ENCODE results near the gene VAV1.

Gene VAV1

DNA sequence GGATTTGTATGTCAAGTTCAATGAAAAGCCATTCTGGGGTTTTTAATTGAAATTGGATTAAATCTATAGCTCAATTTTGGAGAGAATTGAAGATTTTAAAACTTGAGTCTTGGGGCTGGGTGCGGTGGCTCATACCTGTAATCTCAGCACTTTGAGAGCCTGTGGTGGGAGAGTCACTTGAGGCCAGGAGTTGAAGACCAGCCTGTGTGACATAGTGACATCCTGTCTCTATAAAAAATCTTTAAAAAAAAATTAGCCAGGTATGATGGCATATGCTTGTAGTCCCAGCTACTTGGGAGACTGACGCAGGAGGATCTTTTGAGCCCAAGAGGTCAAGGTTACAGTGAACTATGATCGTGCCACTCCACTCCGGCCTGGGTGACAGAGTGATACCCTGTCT is 41.2 kb downstream of the VAV1 start:
- peaks cover 0 to under 1% (median 0%) of the 10 kb centered on the region in 5 experiments for H3K9me3 ChIP-seq (ENCODE audit: control extremely low read depth in 1 of 5, control insufficient read depth in 4 of 5, insufficient read depth in 2 of 5, low read depth in 1 of 5, low read length in 4 of 5)
- 100% methylated on average over 1 of the region's 4 CpGs for WGBS (ENCODE audit: insufficient coverage)
- H3K4me1 ChIP-seq (ENCODE audit: control extremely low read depth in 1 of 4, control insufficient read depth in 4 of 4, insufficient read depth in 4 of 4, low read length in 3 of 4) = peaks cover 0 to 3% (median 0%) of the 10 kb centered on the region in 4 experiments
- ChIA-PET CTCF (interaction anchor here (1.0 to 6.2 kb wide), 4 partner anchors 11 to 310 kb away, joined by 3 to 62 read pairs (median 5); partner anchors contain the start of gene VAV1), POLR2A (interaction anchor here (1.0 kb wide), 1 partner anchor 11 kb away, joined by 3 read pairs; no protein-coding TSS in a partner anchor)
- no peak for DNase-seq
- H3K36me3 ChIP-seq (ENCODE audit: control insufficient read depth in 4 of 4, insufficient read depth in 4 of 4, low read length in 3 of 4) = peaks cover 0 to 24% (median 19%) of the 10 kb centered on the region in 4 experiments
- H3K4me3 ChIP-seq (ENCODE audit: control insufficient read depth in 1 of 7, extremely low read depth in 1 of 7, insufficient read depth in 4 of 7, low read depth in 2 of 7, low read length in 6 of 7) = no peak overlapping the region
- H3K27ac ChIP-seq (ENCODE audit: insufficient read depth in 1 of 2, low read depth in 1 of 2, low read length in 2 of 2, poor library complexity in 1 of 2, severe bottlenecking in 2 of 2) = no peak overlapping the region
- no peaks in the 10 kb centered on the region for H3K27me3 ChIP-seq (replicated peaks in 2 of 5; ENCODE audit: control insufficient read depth in 4 of 5, insufficient read depth in 5 of 5, low read length in 4 of 5)

DNA sequence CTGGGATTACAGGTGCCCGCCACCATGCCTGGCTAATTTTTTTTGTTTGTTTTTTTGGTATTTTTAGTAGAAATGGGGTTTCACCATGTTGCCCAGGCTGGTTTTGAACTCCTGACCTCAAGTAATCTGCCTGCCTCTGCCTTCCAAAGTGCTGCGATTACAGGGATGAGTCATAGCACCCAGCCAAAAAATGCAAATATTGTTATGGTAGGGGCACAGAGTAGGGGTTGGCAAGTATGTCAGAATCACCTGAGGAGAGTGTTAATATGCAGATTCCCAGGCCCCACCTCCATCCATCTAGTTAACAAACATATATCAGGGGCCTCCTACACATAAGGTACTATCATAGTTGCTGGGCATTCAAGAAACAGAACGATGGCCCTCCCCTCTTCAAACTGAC is 44.7 kb downstream of the VAV1 start:
- H3K9me3 ChIP-seq (ENCODE audit: control extremely low read depth in 1 of 5, control insufficient read depth in 4 of 5, insufficient read depth in 2 of 5, low read depth in 1 of 5, low read length in 4 of 5) = peaks cover 0 to 10% (median 7%) of the 10 kb centered on the region in 5 experiments
- H3K36me3 ChIP-seq (ENCODE audit: control insufficient read depth in 4 of 4, insufficient read depth in 4 of 4, low read length in 3 of 4) = peaks cover 8 to 43% (median 32%) of the 10 kb centered on the region in 4 experiments
- WGBS (ENCODE audit: insufficient coverage) = no CpG with 5 or more reads among the region's 3 CpGs
- H3K4me1 ChIP-seq (ENCODE audit: control extremely low read depth in 1 of 4, control insufficient read depth in 4 of 4, insufficient read depth in 4 of 4, low read length in 3 of 4) = peaks cover 0 to 3% (median 0%) of the 10 kb centered on the region in 4 experiments
- POLR2A ChIA-PET = no interaction called here
- no peak for DNase-seq
- no peaks in the 10 kb centered on the region for H3K27me3 ChIP-seq (replicated peaks in 2 of 5; ENCODE audit: control insufficient read depth in 4 of 5, insufficient read depth in 5 of 5, low read length in 4 of 5)
- CTCF ChIA-PET = interaction anchor here (1.5 to 2.7 kb wide), 2 partner anchors 10 to 47 kb away, joined by 3 to 15 read pairs; no protein-coding TSS in a partner anchor
- no peak overlapping the region for H3K4me3 ChIP-seq (ENCODE audit: control insufficient read depth in 1 of 7, extremely low read depth in 1 of 7, insufficient read depth in 4 of 7, low read depth in 2 of 7, low read length in 6 of 7)
- no peak overlapping the region for H3K27ac ChIP-seq (ENCODE audit: insufficient read depth in 1 of 2, low read depth in 1 of 2, low read length in 2 of 2, poor library complexity in 1 of 2, severe bottlenecking in 2 of 2)

DNA sequence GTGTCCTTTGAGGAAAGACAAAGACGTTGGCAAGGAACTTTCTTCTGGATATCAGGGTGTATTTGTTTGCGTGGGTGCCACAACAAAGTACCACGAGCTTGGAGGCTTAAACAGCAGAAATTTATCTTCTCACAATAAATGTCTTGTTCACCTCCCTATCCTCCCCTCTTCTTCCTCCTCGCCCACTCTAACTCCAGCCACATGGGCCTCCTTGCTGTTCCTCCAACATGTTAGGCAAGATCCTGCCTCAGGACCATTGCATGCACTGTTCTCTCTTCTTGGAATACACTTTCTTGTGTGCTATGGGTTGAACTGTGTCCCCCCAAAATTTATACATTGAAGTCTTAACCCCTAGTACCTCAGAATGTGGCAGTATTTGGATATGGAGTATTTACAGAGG is 45.7 kb downstream of the VAV1 start:
- WGBS (ENCODE audit: insufficient coverage) = 100% methylated on average over 2 of the region's 4 CpGs
- ChIA-PET POLR2A (no interaction called here), CTCF (no interaction called here)
- H3K27me3 ChIP-seq (replicated peaks in 2 of 5; ENCODE audit: control insufficient read depth in 4 of 5, insufficient read depth in 5 of 5, low read length in 4 of 5) = no peaks in the 10 kb centered on the region
- H3K36me3 ChIP-seq (ENCODE audit: control insufficient read depth in 4 of 4, insufficient read depth in 4 of 4, low read length in 3 of 4) = peaks cover 8 to 46% (median 33%) of the 10 kb centered on the region in 4 experiments
- no peak overlapping the region for H3K4me3 ChIP-seq (ENCODE audit: control insufficient read depth in 1 of 7, extremely low read depth in 1 of 7, insufficient read depth in 4 of 7, low read depth in 2 of 7, low read length in 6 of 7)
- H3K4me1 ChIP-seq (ENCODE audit: control extremely low read depth in 1 of 4, control insufficient read depth in 4 of 4, insufficient read depth in 4 of 4, low read length in 3 of 4) = peaks cover 0 to 3% (median 0%) of the 10 kb centered on the region in 4 experiments
- H3K27ac ChIP-seq (ENCODE audit: insufficient read depth in 1 of 2, low read depth in 1 of 2, low read length in 2 of 2, poor library complexity in 1 of 2, severe bottlenecking in 2 of 2) = no peak overlapping the region
- peaks cover 0 to 10% (median 7%) of the 10 kb centered on the region in 5 experiments for H3K9me3 ChIP-seq (ENCODE audit: control extremely low read depth in 1 of 5, control insufficient read depth in 4 of 5, insufficient read depth in 2 of 5, low read depth in 1 of 5, low read length in 4 of 5)
- no peak for DNase-seq

DNA sequence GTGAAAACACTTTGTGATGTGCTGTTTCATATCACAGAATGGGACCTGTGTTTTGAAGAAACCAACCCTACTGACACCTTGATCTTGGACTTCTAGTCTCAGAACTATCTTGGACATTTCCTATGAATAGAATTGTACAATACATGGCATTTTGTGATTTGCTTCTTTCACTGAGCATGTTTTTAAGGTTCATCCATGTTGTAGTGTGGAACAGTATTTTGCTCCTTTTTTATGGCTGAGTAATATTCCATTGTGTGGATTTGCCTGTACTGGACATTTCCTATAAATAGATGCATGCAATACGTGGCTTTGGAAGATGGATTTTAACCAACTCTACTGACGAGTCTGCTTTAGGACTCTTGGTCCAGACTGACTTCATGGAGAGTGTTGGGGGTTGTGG is 46.8 kb downstream of the VAV1 start:
- Histone ChIP-seq H3K4me3 (ENCODE audit: control insufficient read depth in 1 of 7, extremely low read depth in 1 of 7, insufficient read depth in 4 of 7, low read depth in 2 of 7, low read length in 6 of 7) (no peak overlapping the region), H3K9me3 (ENCODE audit: control extremely low read depth in 1 of 5, control insufficient read depth in 4 of 5, insufficient read depth in 2 of 5, low read depth in 1 of 5, low read length in 4 of 5) (peaks cover 0 to 10% (median 7%) of the 10 kb centered on the region in 5 experiments), H3K36me3 (ENCODE audit: control insufficient read depth in 4 of 4, insufficient read depth in 4 of 4, low read length in 3 of 4) (peaks cover 10 to 54% (median 39%) of the 10 kb centered on the region in 4 experiments), H3K27ac (ENCODE audit: insufficient read depth in 1 of 2, low read depth in 1 of 2, low read length in 2 of 2, poor library complexity in 1 of 2, severe bottlenecking in 2 of 2) (no peak overlapping the region), H3K4me1 (ENCODE audit: control extremely low read depth in 1 of 4, control insufficient read depth in 4 of 4, insufficient read depth in 4 of 4, low read length in 3 of 4) (peaks cover 0 to under 1% (median 0%) of the 10 kb centered on the region in 4 experiments), H3K27me3 (replicated peaks in 2 of 5; ENCODE audit: control insufficient read depth in 4 of 5, insufficient read depth in 5 of 5, low read length in 4 of 5) (no peaks in the 10 kb centered on the region)
- DNase-seq = no peak
- CTCF ChIA-PET = no interaction called here
- POLR2A ChIA-PET = no interaction called here
- WGBS (ENCODE audit: insufficient coverage) = 100% methylated on average over 2 of the region's 2 CpGs

DNA sequence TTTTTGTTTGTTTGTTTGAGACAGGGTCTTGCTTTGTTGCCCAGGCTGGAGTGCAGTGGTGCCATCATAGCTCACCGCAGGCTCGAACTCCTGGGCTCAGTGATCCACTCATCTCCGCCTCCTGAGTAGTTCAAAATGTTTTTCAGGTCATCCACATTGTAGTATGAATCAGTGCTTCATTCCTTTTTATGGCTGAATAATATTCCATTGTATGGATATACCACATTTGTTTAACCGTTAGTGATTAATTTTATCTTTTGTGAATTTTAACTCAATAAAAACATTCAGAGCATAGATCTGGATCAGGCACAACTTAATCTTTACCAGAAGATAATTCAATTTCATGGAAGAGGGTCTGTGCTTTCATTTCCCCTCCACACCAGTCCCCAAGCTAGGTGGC is 47.7 kb downstream of the VAV1 start:
- ChIA-PET POLR2A (no interaction called here), CTCF (interaction anchor here (1.1 kb wide), 1 partner anchor 12 kb away, joined by 3 read pairs; no protein-coding TSS in a partner anchor)
- H3K36me3 ChIP-seq (ENCODE audit: control insufficient read depth in 4 of 4, insufficient read depth in 4 of 4, low read length in 3 of 4) = peaks cover 11 to 62% (median 46%) of the 10 kb centered on the region in 4 experiments
- no peak for DNase-seq
- H3K4me3 ChIP-seq (ENCODE audit: control insufficient read depth in 1 of 7, extremely low read depth in 1 of 7, insufficient read depth in 4 of 7, low read depth in 2 of 7, low read length in 6 of 7) = no peak overlapping the region
- H3K27me3 ChIP-seq (replicated peaks in 2 of 5; ENCODE audit: control insufficient read depth in 4 of 5, insufficient read depth in 5 of 5, low read length in 4 of 5) = no peaks in the 10 kb centered on the region
- peaks cover 0 to 10% (median 7%) of the 10 kb centered on the region in 5 experiments for H3K9me3 ChIP-seq (ENCODE audit: control extremely low read depth in 1 of 5, control insufficient read depth in 4 of 5, insufficient read depth in 2 of 5, low read depth in 1 of 5, low read length in 4 of 5)
- WGBS (ENCODE audit: insufficient coverage) = 87% methylated on average over 3 of the region's 4 CpGs
- no peak overlapping the region for H3K27ac ChIP-seq (ENCODE audit: insufficient read depth in 1 of 2, low read depth in 1 of 2, low read length in 2 of 2, poor library complexity in 1 of 2, severe bottlenecking in 2 of 2)
- H3K4me1 ChIP-seq (ENCODE audit: control extremely low read depth in 1 of 4, control insufficient read depth in 4 of 4, insufficient read depth in 4 of 4, low read length in 3 of 4) = no peaks in the 10 kb centered on the region

DNA sequence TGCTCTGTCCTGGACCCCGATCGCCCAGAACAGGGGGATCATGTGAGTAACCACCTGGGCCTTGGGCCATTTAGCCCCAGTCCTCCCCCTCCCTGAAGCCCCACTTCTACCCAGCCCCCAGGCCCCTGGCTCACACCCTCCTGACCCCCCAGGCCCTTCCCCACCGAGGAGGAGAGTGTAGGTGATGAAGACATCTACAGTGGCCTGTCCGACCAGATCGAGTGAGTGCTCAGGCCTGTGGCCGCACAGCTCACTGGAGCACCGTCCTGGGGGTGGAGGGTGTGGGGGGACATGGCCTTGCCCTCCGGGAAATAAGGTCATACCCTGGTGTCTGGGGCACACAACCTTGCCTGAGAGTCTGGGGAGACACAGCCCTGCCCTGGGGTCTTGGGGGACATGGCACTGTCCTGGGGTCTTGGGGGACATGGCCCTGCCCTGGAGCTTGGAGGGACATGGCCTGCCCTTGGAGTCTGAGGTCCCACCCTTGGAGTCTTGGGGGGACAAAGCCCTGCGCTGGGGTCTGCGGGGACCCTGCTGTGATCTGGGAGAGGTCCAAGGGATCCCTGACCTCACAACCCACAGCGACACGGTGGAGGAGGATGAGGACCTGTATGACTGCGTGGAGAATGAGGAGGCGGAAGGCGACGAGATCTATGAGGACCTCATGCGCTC is 49.3 kb downstream of the VAV1 start:
- ChIA-PET POLR2A (interaction anchor here (0.7 kb wide), 1 partner anchor 10 kb away, joined by 3 read pairs; no protein-coding TSS in a partner anchor), CTCF (no interaction called here)
- peaks cover 18 to 62% (median 50%) of the 10 kb centered on the region in 4 experiments for H3K36me3 ChIP-seq (ENCODE audit: control insufficient read depth in 4 of 4, insufficient read depth in 4 of 4, low read length in 3 of 4)
- H3K27me3 ChIP-seq (replicated peaks in 2 of 5; ENCODE audit: control insufficient read depth in 4 of 5, insufficient read depth in 5 of 5, low read length in 4 of 5) = no peaks in the 10 kb centered on the region
- 95% methylated on average over 13 of the region's 17 CpGs for WGBS (ENCODE audit: insufficient coverage)
- H3K4me3 ChIP-seq (ENCODE audit: control insufficient read depth in 1 of 7, extremely low read depth in 1 of 7, insufficient read depth in 4 of 7, low read depth in 2 of 7, low read length in 6 of 7) = no peak overlapping the region
- peaks cover 0 to 10% (median 7%) of the 10 kb centered on the region in 5 experiments for H3K9me3 ChIP-seq (ENCODE audit: control extremely low read depth in 1 of 5, control insufficient read depth in 4 of 5, insufficient read depth in 2 of 5, low read depth in 1 of 5, low read length in 4 of 5)
- H3K4me1 ChIP-seq (ENCODE audit: control extremely low read depth in 1 of 4, control insufficient read depth in 4 of 4, insufficient read depth in 4 of 4, low read length in 3 of 4) = no peaks in the 10 kb centered on the region
- no peak overlapping the region for H3K27ac ChIP-seq (ENCODE audit: insufficient read depth in 1 of 2, low read depth in 1 of 2, low read length in 2 of 2, poor library complexity in 1 of 2, severe bottlenecking in 2 of 2)
- DNase-seq = no peak

DNA sequence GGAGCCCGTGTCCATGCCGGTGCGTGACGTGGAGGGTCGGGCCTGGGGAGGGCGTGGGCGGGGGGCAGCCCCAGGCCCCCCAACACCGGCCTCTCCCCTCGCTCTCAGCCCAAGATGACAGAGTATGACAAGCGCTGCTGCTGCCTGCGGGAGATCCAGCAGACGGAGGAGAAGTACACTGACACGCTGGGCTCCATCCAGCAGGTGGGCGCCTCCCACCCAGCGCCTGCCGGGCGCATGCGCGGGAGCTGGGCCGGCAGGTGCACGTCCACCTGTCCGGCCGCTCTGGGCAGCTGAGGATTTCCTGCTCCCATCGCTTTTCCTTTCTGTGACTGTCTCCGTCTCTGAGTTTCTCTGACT is 49.8 kb downstream of the VAV1 start:
- Histone ChIP-seq H3K36me3 (ENCODE audit: control insufficient read depth in 4 of 4, insufficient read depth in 4 of 4, low read length in 3 of 4) (peaks cover 21 to 67% (median 55%) of the 10 kb centered on the region in 4 experiments), H3K27ac (ENCODE audit: insufficient read depth in 1 of 2, low read depth in 1 of 2, low read length in 2 of 2, poor library complexity in 1 of 2, severe bottlenecking in 2 of 2) (no peak overlapping the region), H3K27me3 (replicated peaks in 2 of 5; ENCODE audit: control insufficient read depth in 4 of 5, insufficient read depth in 5 of 5, low read length in 4 of 5) (no peaks in the 10 kb centered on the region), H3K4me1 (ENCODE audit: control extremely low read depth in 1 of 4, control insufficient read depth in 4 of 4, insufficient read depth in 4 of 4, low read length in 3 of 4) (no peaks in the 10 kb centered on the region), H3K9me3 (ENCODE audit: control extremely low read depth in 1 of 5, control insufficient read depth in 4 of 5, insufficient read depth in 2 of 5, low read depth in 1 of 5, low read length in 4 of 5) (peaks cover 0 to 10% (median 7%) of the 10 kb centered on the region in 5 experiments), H3K4me3 (ENCODE audit: control insufficient read depth in 1 of 7, extremely low read depth in 1 of 7, insufficient read depth in 4 of 7, low read depth in 2 of 7, low read length in 6 of 7) (no peak overlapping the region)
- 97% methylated on average over 19 of the region's 25 CpGs for WGBS (ENCODE audit: insufficient coverage)
- no peak for DNase-seq
- CTCF ChIA-PET = interaction anchor here (1.0 kb wide), 1 partner anchor 15 kb away, joined by 3 read pairs; no protein-coding TSS in a partner anchor
- POLR2A ChIA-PET = interaction anchor here (0.6 kb wide), 1 partner anchor 641 kb away, joined by 3 read pairs; no protein-coding TSS in a partner anchor
